ENCODE data around the gene DYSF.

DYSF gene

DNA sequence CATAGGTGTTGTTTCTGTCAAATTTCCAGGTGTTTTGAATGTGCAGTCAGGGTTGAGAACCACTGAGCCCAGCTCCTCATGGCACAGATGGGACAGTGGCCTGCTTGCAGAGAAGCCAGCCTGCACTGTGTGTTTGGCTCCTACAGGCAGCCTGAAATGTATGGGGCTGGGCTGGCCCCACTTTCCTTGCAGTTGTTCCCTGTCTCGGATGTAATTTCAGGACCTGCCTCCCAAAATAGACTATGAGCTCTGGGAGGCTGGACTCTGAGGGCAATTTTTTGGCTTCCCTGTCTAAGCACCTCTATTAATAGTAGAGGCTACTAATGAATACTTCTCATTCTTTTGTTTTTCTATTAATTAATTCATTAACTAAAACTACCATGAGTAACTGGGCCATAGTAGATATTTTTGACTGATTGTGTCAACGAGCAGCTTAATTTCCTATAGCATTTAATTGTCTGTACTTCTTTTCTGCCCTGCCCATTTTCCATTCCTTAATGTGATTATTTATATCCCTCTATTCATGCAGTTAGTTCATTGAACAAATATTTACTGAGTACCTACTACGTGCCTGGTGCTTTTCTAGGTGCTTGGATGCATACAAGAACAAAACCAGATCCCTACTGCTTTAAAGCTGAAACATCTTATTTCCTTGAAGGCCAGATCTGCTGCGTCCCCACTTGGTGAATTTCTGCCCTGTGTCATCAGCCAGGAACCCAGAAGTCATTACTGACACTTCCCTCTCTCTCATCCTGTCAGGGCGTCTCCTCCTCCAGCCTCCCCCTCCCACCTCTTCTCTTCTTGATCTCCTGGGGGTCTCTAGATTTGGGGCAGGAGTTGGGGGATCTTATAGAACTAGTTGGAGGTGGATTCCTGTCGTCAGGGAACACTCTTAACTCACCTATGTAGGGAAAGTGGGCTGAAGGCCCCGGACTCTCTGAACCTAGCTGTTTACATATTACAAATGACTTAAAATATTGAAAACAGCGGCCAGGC lies 16.3 kb downstream of the DYSF start:
- TF ChIP-seq, protein P1, sequence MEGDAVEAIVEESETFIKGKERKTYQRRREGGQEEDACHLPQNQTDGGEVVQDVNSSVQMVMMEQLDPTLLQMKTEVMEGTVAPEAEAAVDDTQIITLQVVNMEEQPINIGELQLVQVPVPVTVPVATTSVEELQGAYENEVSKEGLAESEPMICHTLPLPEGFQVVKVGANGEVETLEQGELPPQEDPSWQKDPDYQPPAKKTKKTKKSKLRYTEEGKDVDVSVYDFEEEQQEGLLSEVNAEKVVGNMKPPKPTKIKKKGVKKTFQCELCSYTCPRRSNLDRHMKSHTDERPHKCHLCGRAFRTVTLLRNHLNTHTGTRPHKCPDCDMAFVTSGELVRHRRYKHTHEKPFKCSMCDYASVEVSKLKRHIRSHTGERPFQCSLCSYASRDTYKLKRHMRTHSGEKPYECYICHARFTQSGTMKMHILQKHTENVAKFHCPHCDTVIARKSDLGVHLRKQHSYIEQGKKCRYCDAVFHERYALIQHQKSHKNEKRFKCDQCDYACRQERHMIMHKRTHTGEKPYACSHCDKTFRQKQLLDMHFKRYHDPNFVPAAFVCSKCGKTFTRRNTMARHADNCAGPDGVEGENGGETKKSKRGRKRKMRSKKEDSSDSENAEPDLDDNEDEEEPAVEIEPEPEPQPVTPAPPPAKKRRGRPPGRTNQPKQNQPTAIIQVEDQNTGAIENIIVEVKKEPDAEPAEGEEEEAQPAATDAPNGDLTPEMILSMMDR (IDR thresholded peaks at IDR 0.05; ENCODE audit: low read depth, low read length, missing control alignments): no peak
- no peak for DNase-seq (ENCODE audit: low read depth)
- in situ Hi-C loops (cut with HindIII; ENCODE audit: low sequenced_read_pairs): no loop called here
- H3K4me3 ChIP-seq (ENCODE audit: low read depth, low read length): no peak overlapping the region

DNA sequence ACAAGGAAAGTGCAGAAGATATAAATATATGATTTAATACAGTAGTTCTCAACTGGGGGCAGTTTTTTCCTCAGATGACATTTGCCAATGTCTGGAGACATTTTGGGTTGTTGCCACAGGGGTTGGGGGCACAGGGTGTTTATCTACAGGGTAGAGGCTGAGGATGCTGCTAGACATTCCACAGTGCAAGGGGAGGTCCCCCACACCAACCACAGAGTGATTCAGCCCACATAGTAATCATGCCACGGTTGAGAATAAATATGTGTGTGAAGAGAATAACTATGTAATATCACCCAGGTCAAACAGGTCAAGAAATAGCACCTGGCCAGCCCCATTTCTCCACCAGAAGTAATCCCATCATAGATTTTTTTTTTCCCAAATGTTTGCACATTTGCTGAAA lies 17.9 kb downstream of the DYSF start:
- TF ChIP-seq, protein P1 (IDR thresholded peaks at IDR 0.05; ENCODE audit: low read depth, low read length, missing control alignments): no peak
- in situ Hi-C loops (cut with HindIII; ENCODE audit: low sequenced_read_pairs): no loop called here
- peak; percentile 49 for DNase-seq (ENCODE audit: low read depth)
- no peak overlapping the region for H3K4me3 ChIP-seq (ENCODE audit: low read depth, low read length)

DNA sequence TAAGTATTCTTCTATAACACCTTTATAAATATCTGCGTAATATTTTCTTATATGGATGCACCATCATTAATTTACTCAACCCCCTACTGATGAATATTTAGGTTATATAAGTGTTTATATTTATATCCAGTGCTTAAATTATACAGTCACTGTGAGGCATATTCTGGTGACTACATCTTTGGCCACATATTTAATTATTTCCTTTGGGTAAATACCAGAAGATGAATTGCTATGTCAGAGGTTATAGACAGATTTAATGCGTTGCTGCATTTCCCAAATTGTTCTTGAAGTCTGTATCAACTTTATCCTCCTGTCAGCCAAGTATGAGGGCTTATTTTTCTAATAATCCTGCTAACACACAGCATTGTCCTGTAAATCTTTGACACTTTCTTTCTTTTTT lies 18.7 kb downstream of the DYSF start:
- in situ Hi-C loops (cut with HindIII; ENCODE audit: low sequenced_read_pairs): no loop called here
- no peak for DNase-seq (ENCODE audit: low read depth)
- TF ChIP-seq, protein P1 (IDR thresholded peaks at IDR 0.05; ENCODE audit: low read depth, low read length, missing control alignments): no peak
- no peak overlapping the region for H3K4me3 ChIP-seq (ENCODE audit: low read depth, low read length)

- in situ Hi-C loops (cut with HindIII; ENCODE audit: low sequenced_read_pairs): no loop called here
- DNase-seq (ENCODE audit: low read depth): no peak
- TF ChIP-seq, protein P1 (IDR thresholded peaks at IDR 0.05; ENCODE audit: low read depth, low read length, missing control alignments): no peak
- no peak overlapping the region for H3K4me3 ChIP-seq (ENCODE audit: low read depth, low read length)
These were observed 20.1 kb downstream of the DYSF start for GRCh38 chr2:71473346-71474031.

GRCh38 chr2:71474116-71474743 lies 20.9 kb downstream of the DYSF start:
- in situ Hi-C loops (cut with HindIII; ENCODE audit: low sequenced_read_pairs): no loop called here
- TF ChIP-seq, protein P1 (IDR thresholded peaks at IDR 0.05; ENCODE audit: low read depth, low read length, missing control alignments): no peak
- no peak for DNase-seq (ENCODE audit: low read depth)
- H3K4me3 ChIP-seq (ENCODE audit: low read depth, low read length): no peak overlapping the region

GRCh38 chr2:71474744-71475397 lies 21.5 kb downstream of the DYSF start:
- TF ChIP-seq, protein P1 (IDR thresholded peaks at IDR 0.05; ENCODE audit: low read depth, low read length, missing control alignments): no peak
- in situ Hi-C loops (cut with HindIII; ENCODE audit: low sequenced_read_pairs): no loop called here

More at GRCh38 chr2:71474744-71475397, 21.5 kb downstream of the DYSF start:
- no peak overlapping the region for H3K4me3 ChIP-seq (ENCODE audit: low read depth, low read length)
- no peak for DNase-seq (ENCODE audit: low read depth)

All from astrocyte of the cerebellum (primary cell).